PC-3 (cell line): ENCODE results near the gene NSUN3. TPM values are rescaled to one million over a fixed set of nuclear protein-coding genes. Genes with fewer than 3 reads are reported as not detected.

Source experiments
- ATAC-seq: fragments of 200-7000 bp; cut with Tn5 transposase; 2 replicates; pipeline ENCODE4 v1.9.1; 2020; ENCODE audit warnings: mild to moderate bottlenecking, moderate library complexity
- BruUV-seq: library from RNA; stranded (reverse); fragments of 400-500 nt; replicated peaks from 2 replicates; lab custom pipeline; 2021; lab: Mats Ljungman, UMichigan
- CTCF ChIA-PET: fragments of 300-600 bp; sonication (Branson Sonifier 250); formaldehyde crosslinking; loops from one replicate; lab custom pipeline; 2022; ENCODE audit warnings: antibody characterized with exemption; lab: Charles Lee
- POLR2A ChIA-PET: fragments of 300-600 bp; sonication (Branson Sonifier 250); formaldehyde crosslinking; loops from one replicate; lab custom pipeline; 2022; ENCODE audit warnings: antibody characterized with exemption; ENCODE audit not compliant: unreplicated experiment; lab: Charles Lee
- DNase-seq: peaks from one replicate; pipeline ENCODE4 v3.0.0-alpha.2; 2015
- H2AFZ ChIP-seq: fragments of 300-600 bp; sonication (generic); 2 replicates; pipeline ENCODE4 v1.6.0; 2016; ENCODE audit warnings: antibody characterized with exemption, low read length
- H3F3A ChIP-seq: fragments of 300-600 bp; sonication (generic); one replicate; pipeline ENCODE4 v1.6.0; 2017; ENCODE audit warnings: antibody characterized with exemption, low read length, control low read depth, mild to moderate bottlenecking; ENCODE audit not compliant: unreplicated experiment
- H3K27ac ChIP-seq: fragments of 300-600 bp; sonication (generic); 2 replicates; pipeline ENCODE4 v1.5.1; 2016; ENCODE audit warnings: mild to moderate bottlenecking, low read length
- H3K27me3 ChIP-seq: fragments of 300-600 bp; sonication (generic); 2 replicates; pipeline ENCODE4 v1.6.1; 2016; ENCODE audit warnings: low read length, mixed read lengths
- H3K36me3 ChIP-seq: fragments of 300-600 bp; sonication (generic); 2 replicates; pipeline ENCODE4 v1.6.1; 2016; ENCODE audit warnings: low read depth, mixed run types, low read length, mixed read lengths
- H3K4me1 ChIP-seq: fragments of 300-600 bp; sonication (generic); 2 replicates; pipeline ENCODE4 v1.5.1; 2016; ENCODE audit warnings: low read length; ENCODE audit not compliant: insufficient read depth
- H3K4me2 ChIP-seq: fragments of 300-600 bp; sonication (generic); 2 replicates; pipeline ENCODE4 v1.6.0; 2016; ENCODE audit warnings: low read length
- H3K4me3 ChIP-seq: fragments of 300-600 bp; sonication (generic); 2 replicates; pipeline ENCODE4 v1.5.1; 2016; ENCODE audit warnings: mild to moderate bottlenecking, low read length, mixed read lengths
- H3K79me2 ChIP-seq: fragments of 300-600 bp; sonication (generic); 2 replicates; pipeline ENCODE4 v1.6.1; 2017; ENCODE audit warnings: low read length, mixed read lengths
- H3K9ac ChIP-seq: fragments of 300-600 bp; sonication (generic); 2 replicates; pipeline ENCODE4 v1.6.0; 2016; ENCODE audit warnings: mild to moderate bottlenecking, low read length
- H3K9me2 ChIP-seq: fragments of 300-600 bp; sonication (generic); replicated peaks from 2 replicates; pipeline ENCODE4 v1.6.1; 2016; ENCODE audit warnings: mixed run types, low read length, mixed read lengths
- H3K9me3 ChIP-seq: fragments of 300-600 bp; sonication (generic); 2 replicates; pipeline ENCODE4 v1.6.1; 2016; ENCODE audit warnings: low read length, mixed read lengths
- H4K20me1 ChIP-seq: fragments of 300-600 bp; sonication (generic); 2 replicates; pipeline ENCODE4 v1.6.1; 2016; ENCODE audit warnings: low read length, mixed read lengths
- CTCF ChIP-seq: fragments of 300-600 bp; sonication (generic); conservative IDR thresholded peaks from 2 replicates; pipeline ENCODE4 v1.5.1; 2017; ENCODE audit warnings: antibody characterized with exemption, low read depth, mild to moderate bottlenecking, low read length
- EZH2 ChIP-seq: fragments of 300-600 bp; sonication (generic); IDR thresholded peaks from one replicate; pipeline ENCODE4 v1.6.1; 2017; ENCODE audit warnings: antibody characterized with exemption, mild to moderate bottlenecking, low read length; ENCODE audit not compliant: unreplicated experiment
- EZH2phosphoT487 ChIP-seq: fragments of 300-600 bp; sonication (generic); IDR thresholded peaks from 2 replicates; pipeline ENCODE4 v1.6.1; 2018; ENCODE audit warnings: mild to moderate bottlenecking, antibody characterized with exemption, low read length, borderline replicate concordance
- intact Hi-C: fragments of 100-400 bp; cut with micrococcal nuclease; formaldehyde crosslinking; loops from 2 replicates; pipeline ENCODE4 v1.9.0; 2023
- total RNA-seq: library from RNA; depleted of rRNA; stranded (reverse); fragments of >200 nt; gene quantifications from 2 replicates; pipeline ENCODE4 v1.2.3, GENCODE V29; 2014

Gene NSUN3
- total RNA-seq, 1 experiment from 2014 or later = 4.4 TPM

GRCh38 chr3:94026623-94027022 lies 36.2 kb upstream of the NSUN3 start:
- Histone ChIP-seq H3F3A (no peaks in the 10 kb centered on the region), H3K4me1 (peaks cover 34% of the 10 kb centered on the region), H3K9ac (0 out of 2 replicates have a peak overlapping the region, but pooled peaks have one; percentile 0), H3K27me3 (no peaks in the 10 kb centered on the region), H3K4me2 (peak overlapping the region; percentile 57), H2AFZ (no peak overlapping the region), H3K9me3 (no peaks in the 10 kb centered on the region), H3K79me2 (no peaks in the 10 kb centered on the region), H3K27ac (peak overlapping the region; percentile 27), H3K9me2 (no peaks in the 10 kb centered on the region), H3K4me3 (no peak overlapping the region), H4K20me1 (peaks cover 9% of the 10 kb centered on the region; the same call in 1 of the 2 replicates), H3K36me3 (no peaks in the 10 kb centered on the region)
- BruUV-seq = no TSS peak
- CTCF ChIA-PET = interaction anchor here (0.6 kb wide), 2 partner anchors 42 to 404 kb away, joined by 3 to 7 read pairs; no protein-coding TSS in a partner anchor
- POLR2A ChIA-PET = interaction anchor here (0.7 kb wide), 1 partner anchor 35 kb away, joined by 7 read pairs; no protein-coding TSS in a partner anchor
- DNase-seq (peak; percentile 41), ATAC-seq (peak; percentile 67)
- TF ChIP-seq EZH2 (no peak), CTCF (no peak), EZH2phosphoT487 (no peak)
- intact Hi-C loops = no loop called here

- Histone ChIP-seq H3K27me3 (no peaks in the 10 kb centered on the region), H3F3A (no peaks in the 10 kb centered on the region), H2AFZ (peak within 1 kb of the TSS; percentile 2; the same call in 1 of the 2 replicates), H3K27ac (peak within 1 kb of the TSS; percentile 10), H3K4me2 (peak within 1 kb of the TSS; percentile 63), H3K4me1 (peaks cover 34% of the 10 kb centered on the region), H3K4me3 (peak within 1 kb of the TSS; percentile 33; the same call in 1 of the 2 replicates), H3K36me3 (no peaks in the 10 kb centered on the region), H3K9ac (no peak within 1 kb of the TSS), H3K9me3 (no peaks in the 10 kb centered on the region), H3K79me2 (no peaks in the 10 kb centered on the region), H4K20me1 (peaks cover 9% of the 10 kb centered on the region; the same call in 1 of the 2 replicates), H3K9me2 (no peaks in the 10 kb centered on the region)
- POLR2A ChIA-PET = no interaction called here
- CTCF ChIA-PET = no interaction called here
- peak; percentile 70 for DNase-seq
- no peak; the same call in 1 of the 2 replicates for ATAC-seq
- TSS peak; percentile 44 for BruUV-seq
- TF ChIP-seq EZH2 (no peak), EZH2phosphoT487 (no peak), CTCF (no peak)
- intact Hi-C loops = loop anchor here (1.0 kb wide), 1 partner anchor 34 kb away; the partner anchor contains the start of gene DHFR2
These were observed 34.6 kb upstream of the NSUN3 start, which contains the start of gene STX19 for GRCh38 chr3:94028093-94028837. Gene STX19, minus strand, starts transcription at chr3:94028597. Its CDS starts 13,328 bp downstream, at chr3:94015269.
